Left ventricle myocardium inferior (tissue), 1 donor: Measurements from ENCODE around the gene KCNV2. TPM values are rescaled to one million over a fixed set of nuclear protein-coding genes. Genes with fewer than 3 reads are reported as not detected.

Source experiments
- DNase-seq: peaks from one replicate; pipeline ENCODE4 v3.0.0-alpha.2; 2020
- H3K27ac ChIP-seq: fragments of 200-600 bp; replicated peaks from 2 replicates; pipeline ENCODE4 v1.8.0; 2021
- H3K27me3 ChIP-seq: fragments of 200-600 bp; 2 replicates; pipeline ENCODE4 v1.8.0; 2021; ENCODE audit warnings: low read depth
- H3K36me3 ChIP-seq: fragments of 200-600 bp; 2 replicates; pipeline ENCODE4 v1.8.0; 2021
- H3K4me1 ChIP-seq: fragments of 200-600 bp; 2 replicates; pipeline ENCODE4 v1.8.0; 2021
- H3K4me3 ChIP-seq: fragments of 200-600 bp; 2 replicates; pipeline ENCODE4 v1.8.0; 2021; ENCODE audit warnings: mild to moderate bottlenecking, moderate library complexity
- H3K9me3 ChIP-seq: fragments of 200-600 bp; replicated peaks from 2 replicates; pipeline ENCODE4 v1.8.0; 2021
- CTCF ChIP-seq: fragments of 200-600 bp; IDR thresholded peaks from 2 replicates; pipeline ENCODE4 v1.8.0; 2021; ENCODE audit warnings: antibody characterized with exemption, mild to moderate bottlenecking, borderline replicate concordance
- intact Hi-C: fragments of 100-400 bp; cut with micrococcal nuclease; formaldehyde crosslinking; loops from one replicate; pipeline ENCODE4 v1.11.0; 2022
- total RNA-seq: library from RNA; stranded (reverse); fragmentation: NEBNext Ultra II Directional; extraction: Animal tissue kit (Norgen Biotek cat#: 25700); gene quantifications from one replicate; pipeline ENCODE4 v1.2.1, GENCODE V29; 2021
- donor health status: DM: no; HTN: yes; CAD: no; lungs with severe emphysema.

KCNV2 gene
- total RNA-seq, 1 donor from 2014 or later, result not detected

- Histone ChIP-seq H3K36me3 (no peaks in the 10 kb centered on the region), H3K4me1 (peaks cover 31% of the 10 kb centered on the region), H3K27ac (no peak overlapping the region), H3K9me3 (no peaks in the 10 kb centered on the region), H3K4me3 (no peak overlapping the region), H3K27me3 (no peaks in the 10 kb centered on the region)
- no peak for DNase-seq
- intact Hi-C loops, result no loop called here
- no peak for TF ChIP-seq CTCF
Measured at GRCh38 chr9:2691212-2691611, 26.1 kb upstream of the KCNV2 start.

- no peaks in the 10 kb centered on the region for H3K36me3 ChIP-seq
- DNase-seq, result no peak
- no peak for TF ChIP-seq CTCF
- H3K27me3 ChIP-seq, result no peaks in the 10 kb centered on the region
- H3K27ac ChIP-seq, result no peak overlapping the region
- H3K4me3 ChIP-seq, result no peak overlapping the region
- intact Hi-C loops, result no loop called here
- peaks cover 31% of the 10 kb centered on the region for H3K4me1 ChIP-seq
- no peaks in the 10 kb centered on the region for H3K9me3 ChIP-seq
Measured at GRCh38 chr9:2691626-2692025, 25.7 kb upstream of the KCNV2 start.

- no peak for DNase-seq
- no peak for TF ChIP-seq CTCF
- intact Hi-C loops, result no loop called here
- Histone ChIP-seq H3K27me3 (no peaks in the 10 kb centered on the region), H3K36me3 (no peaks in the 10 kb centered on the region), H3K27ac (no peak overlapping the region), H3K4me1 (peaks cover 30% of the 10 kb centered on the region), H3K9me3 (no peaks in the 10 kb centered on the region), H3K4me3 (no peak overlapping the region)
Measured at GRCh38 chr9:2693056-2693455, 24.3 kb upstream of the KCNV2 start.

- Histone ChIP-seq H3K36me3 (no peaks in the 10 kb centered on the region), H3K9me3 (no peaks in the 10 kb centered on the region), H3K4me1 (no peaks in the 10 kb centered on the region), H3K27me3 (no peaks in the 10 kb centered on the region), H3K27ac (no peak overlapping the region), H3K4me3 (no peak overlapping the region)
- no peak for TF ChIP-seq CTCF
- DNase-seq, result no peak
- intact Hi-C loops, result no loop called here
Measured at GRCh38 chr9:2697492-2697891, 19.8 kb upstream of the KCNV2 start.

GRCh38 chr9:2700398-2700797 lies 16.9 kb upstream of the KCNV2 start:
- no peaks in the 10 kb centered on the region for H3K9me3 ChIP-seq
- H3K36me3 ChIP-seq, result no peaks in the 10 kb centered on the region
- H3K27me3 ChIP-seq, result no peaks in the 10 kb centered on the region
- intact Hi-C loops, result no loop called here
- no peak overlapping the region for H3K27ac ChIP-seq
- TF ChIP-seq CTCF, result no peak
- H3K4me1 ChIP-seq, result no peaks in the 10 kb centered on the region
- no peak for DNase-seq
- no peak overlapping the region for H3K4me3 ChIP-seq

GRCh38 chr9:2700909-2701550 lies 16.3 kb upstream of the KCNV2 start:
- Histone ChIP-seq H3K4me1 (no peaks in the 10 kb centered on the region), H3K27ac (no peak overlapping the region), H3K4me3 (no peak overlapping the region), H3K36me3 (no peaks in the 10 kb centered on the region), H3K27me3 (no peaks in the 10 kb centered on the region), H3K9me3 (no peaks in the 10 kb centered on the region)
- TF ChIP-seq CTCF, result no peak
- DNase-seq, result no peak
- intact Hi-C loops, result no loop called here
